Activated CD4-positive, alpha-beta T cell treated with anti-CD3 and anti-CD28 coated beads, Interleukin-2, amount 50 U/mL, for 24 hours (primary cell): ENCODE measurements around the gene GTF3C1.

ENCODE experiments used
- DNase-seq, 2 donors: peaks; one replicate each; pipeline ENCODE4 v3.0.0-alpha.2; 2020; ENCODE audit warnings: low read depth in 1 of 2, low spot score in 1 of 2

The GTF3C1 gene

DNA sequence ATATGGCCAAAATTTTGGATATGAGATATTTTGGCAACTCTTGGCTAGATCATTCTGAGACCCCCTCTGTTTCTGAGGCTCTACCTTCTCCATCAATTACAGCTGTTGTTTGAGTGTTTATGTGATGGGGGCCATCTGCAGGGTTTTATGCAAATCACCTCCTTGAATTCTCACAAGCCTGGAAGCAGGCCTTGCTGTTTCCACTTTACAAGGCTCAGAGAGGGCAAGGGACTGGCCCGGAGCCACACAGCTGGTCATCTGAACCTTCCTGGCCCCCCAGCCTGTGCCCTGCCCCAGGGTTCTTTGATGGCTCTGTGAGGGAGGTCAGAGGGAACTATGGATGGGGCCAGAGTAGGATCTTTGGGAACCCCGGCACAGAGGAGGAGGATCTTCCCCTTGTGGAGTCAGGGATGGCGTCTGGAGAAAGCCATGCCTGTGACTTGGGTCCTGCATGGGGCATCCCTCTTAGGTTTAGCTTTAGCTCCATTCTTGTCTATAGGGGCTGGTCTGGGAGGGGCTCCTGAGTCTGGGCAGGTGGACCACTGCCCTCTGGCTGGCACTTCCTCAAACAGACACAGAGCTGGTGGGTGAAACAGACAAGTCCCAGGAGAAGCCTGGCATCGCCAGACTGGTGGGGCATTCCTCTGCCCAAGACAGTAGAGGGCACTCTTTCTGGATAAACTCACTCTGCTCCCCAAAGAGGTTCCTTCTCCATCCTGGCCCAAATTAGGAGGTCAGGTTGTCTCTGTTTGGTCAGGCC, 121.5 kb downstream of the GTF3C1 start:
- DNase-seq: no peak

DNA sequence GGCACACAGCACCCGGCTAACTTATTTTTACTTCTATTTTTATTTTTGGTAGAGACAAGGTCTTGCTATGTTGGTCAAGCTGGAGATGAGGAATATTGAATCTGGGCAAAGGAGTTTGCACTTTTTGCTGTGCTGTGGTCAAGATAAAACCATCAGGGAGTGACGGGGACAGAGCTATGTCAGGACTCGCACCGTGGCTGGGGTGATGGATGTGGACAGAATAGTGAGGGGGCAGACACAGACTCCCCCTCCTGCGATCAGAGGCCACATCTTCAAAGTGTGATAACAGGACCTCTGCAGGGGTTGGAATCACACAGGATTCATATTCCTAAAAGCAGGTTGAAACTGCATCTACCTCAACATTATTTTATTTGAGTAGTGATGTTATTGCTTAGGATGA, 122.2 kb downstream of the GTF3C1 start:
- no peak for DNase-seq

DNA sequence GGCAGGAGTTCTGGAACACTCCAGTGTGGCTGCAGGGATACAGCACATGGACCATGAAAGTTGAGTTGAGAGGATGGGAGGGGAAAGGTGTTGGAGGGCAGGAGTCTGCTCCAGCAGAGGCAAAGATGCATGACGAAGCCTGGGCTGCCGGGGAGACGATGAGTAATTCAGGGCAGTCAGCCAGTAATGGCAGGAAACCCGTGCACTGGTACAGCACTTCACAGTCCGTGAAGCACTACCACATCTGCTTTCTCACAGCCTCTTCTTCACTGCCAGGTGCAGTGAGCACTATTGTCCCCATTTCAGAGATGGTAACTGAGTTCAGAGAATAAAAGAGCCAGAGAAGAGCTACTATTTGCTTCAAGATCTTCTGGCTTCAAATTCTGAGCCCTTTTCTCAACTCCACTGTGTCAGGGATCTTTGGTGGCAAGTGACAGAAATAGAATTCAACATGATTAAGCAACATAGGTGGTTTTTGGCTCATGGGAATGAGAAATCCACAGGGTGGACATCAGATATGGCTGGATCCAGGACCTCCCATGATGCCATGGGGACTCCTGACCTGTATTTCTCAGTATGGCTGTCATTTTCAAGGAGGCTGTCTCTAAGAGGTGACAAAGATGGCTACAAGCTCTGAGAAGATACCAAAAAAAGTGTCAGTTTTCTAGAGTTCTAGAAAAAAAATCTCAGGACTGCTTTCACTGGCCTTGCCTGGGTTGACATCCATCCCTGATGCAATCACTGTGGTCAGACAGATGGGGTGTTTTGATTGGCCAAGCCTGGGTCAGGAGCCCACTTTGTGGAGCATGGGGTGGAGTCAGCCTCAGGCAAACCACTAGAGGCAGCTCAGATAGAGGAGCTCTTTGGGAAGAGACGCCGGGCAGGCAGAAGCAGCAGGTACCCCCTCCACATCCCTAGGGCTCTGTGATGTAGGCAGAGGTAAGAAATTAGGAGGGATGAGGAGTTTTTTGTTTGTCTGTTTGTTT, 123.0 kb downstream of the GTF3C1 start:
- DNase-seq: peak in 1 of 2 donors; percentile 72

DNA sequence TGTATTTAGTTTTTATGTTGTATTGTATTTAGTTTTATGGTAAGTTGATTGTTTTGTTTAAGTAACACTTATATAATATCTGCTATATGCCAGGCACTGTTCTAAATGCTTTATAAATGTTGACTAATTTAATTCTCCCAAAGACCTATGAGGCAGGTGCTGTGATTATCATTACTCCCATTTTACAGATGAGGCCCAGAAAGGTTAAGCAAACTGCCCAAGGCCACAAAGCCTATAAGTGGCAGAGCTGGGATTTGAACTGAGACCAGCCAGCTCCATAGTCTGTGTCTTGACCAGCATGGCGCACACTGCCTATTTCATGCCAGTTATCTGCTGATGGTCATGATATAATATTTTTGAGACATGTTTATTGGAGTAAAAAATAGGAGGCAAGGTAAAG, 123.8 kb downstream of the GTF3C1 start:
- no peak for DNase-seq

DNA sequence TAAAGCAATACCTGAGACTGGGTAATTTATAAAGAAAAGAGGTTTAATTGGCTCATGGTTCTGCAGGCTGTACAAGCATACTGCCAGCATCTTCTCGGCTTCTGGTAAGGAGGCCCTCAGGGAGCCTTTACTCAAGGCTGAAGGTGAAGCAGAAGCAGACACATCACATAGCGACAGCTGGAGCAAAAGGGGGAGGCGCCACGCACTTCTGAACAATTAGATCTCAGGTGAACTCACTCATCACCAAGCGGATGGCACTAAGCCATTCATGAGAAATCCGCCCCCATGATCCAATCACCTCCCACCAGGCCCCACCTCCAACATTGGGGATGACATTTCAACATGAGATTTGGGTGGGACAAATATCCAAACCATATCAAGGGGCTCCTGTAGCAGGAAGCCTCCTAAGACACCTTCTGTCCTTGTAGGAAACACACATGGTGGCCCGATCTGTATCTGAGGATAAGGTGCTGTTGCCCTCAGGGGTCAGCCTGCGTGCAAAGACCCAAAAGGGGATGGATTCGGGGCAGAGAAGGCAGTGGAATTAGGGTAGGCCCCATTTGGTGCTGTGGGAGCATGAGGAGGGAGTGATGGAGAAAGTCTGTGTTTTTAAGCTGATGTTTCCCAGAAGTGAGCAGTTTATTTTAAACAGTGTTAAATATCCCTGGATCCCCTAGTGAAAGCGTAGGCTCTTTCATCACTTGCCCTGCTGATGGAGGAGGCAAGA, 124.8 kb downstream of the GTF3C1 start:
- no peak for DNase-seq

DNA sequence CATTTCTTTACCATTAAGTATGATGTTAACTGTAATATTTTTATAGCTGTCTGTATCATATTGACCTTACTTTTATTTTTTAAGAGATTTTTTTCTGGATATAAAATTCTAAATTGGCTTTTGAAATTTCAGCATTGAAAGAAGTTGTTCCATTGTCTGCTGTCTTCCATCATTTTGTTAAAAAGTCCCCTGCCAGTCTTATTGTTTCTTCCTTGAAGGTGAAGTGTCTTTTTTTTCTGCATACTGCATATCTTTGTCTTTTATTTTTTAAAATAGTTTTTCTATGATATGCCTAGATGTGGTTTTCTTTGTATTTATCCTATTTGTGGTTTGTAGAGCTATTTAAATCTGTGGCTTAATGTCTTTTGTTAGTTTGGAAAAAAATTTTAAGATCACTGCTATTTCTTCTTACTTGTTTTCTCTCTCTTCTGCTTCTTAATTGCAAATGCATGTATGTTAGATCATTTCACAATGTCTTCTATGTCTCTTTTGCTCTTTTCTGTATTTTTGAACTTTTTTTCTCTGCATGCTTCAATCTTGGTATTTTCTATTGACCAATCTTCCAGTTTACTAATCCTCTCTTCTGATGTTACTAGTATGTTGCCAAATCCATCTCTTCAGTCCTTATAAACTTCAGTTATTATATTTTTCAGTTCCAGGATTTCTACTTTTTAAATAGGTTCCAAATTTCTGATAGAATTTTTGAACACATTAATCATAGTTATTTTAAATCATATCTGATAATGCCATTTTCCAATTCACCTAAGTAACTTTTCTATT, 127.6 kb downstream of the GTF3C1 start:
- no peak for DNase-seq

DNA sequence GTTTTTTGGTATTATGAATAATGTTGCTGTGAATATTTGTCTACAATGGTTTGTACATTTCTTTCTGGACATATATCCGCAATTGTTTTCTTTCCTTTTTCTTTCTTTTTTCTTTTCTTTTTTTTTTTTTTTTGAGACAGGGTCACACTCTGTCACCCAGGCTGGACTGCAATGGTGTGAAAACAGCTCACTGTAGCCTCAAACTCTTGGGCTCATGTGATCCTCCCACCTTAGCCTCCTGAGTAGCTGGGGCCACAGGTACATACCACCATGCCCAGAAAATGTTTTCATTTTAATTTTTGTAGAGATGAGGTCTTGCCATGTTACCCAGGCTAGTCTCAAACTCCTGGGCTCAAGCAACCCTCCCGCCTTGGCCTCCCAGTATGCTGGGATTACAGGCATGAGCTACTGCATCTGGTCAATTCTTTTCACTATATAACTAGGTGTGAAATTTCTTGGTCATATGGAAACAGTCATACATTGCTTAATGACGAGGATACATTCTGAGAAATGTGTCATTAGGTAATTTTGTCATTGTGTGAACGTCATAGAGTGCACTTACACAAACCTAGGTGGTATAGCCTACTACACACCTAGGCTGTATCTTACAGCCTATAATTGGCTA, 132.6 kb downstream of the GTF3C1 start:
- DNase-seq: no peak

DNA sequence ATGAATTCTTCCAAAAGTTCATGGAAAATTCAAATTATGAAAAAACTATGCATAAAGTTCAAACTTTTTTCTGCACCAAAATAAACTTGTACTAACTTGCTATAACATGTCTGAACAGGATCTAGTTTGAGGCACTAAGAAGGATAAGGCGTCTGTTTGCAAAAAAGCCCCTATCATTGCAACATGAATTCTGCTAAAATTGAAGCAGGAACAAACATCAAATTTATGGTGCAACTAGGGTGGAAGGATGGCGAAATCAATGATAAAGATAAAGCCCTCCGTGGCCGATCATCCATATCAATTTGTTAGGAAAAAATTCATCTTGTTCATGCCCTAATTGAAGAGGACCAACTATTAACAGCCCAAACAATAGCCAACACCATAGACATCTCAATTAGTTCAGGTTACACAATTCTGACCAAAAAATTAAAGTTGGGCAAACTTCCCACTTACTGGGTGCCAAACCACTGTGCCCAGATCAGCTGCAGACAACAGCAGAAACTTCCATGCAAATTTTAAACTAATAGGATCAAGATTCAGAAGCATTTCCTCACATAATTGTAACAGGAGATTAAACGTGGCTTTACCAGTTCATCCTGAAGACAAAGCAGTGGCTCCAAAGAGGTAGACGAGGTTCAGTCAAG, 134.8 kb downstream of the GTF3C1 start:
- no peak for DNase-seq

DNA sequence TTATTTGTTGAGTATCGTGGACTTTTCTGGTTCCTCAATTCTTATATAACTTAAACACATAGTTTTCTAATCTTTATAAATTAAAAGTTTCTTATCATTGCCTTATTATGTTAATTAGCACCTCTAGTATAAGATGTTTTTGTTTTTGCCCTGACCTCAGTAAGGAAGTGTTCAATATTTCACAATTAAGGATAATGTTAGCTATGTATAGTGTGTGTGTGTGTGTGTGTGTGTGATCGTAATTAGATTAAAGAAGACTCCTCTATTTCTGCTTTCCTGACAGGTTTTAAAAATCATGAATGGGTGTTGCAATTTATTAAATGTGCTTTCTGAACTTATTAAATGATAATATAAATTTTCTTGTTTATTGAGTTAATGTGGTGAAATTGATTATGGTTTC, 135.8 kb downstream of the GTF3C1 start:
- DNase-seq: no peak

DNA sequence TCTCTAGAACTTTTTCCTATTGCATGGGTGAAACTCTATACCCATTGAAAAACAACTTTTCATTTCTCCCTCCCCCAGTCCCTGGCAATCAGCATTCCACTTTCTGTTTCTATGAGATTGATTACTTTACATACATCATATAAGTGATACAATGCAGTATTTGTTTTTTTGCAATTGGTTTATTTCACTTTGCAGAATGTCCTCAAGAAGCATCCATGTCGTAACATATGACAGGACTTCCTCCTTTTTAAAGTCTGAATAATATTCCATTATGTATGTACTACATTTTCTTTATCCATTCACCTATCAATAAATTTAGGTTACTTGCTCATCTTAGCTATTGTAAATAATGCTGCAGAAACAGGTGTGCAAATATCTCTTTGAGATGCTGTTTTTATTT, 139.0 kb downstream of the GTF3C1 start:
- DNase-seq: no peak
